HG03432 (cell line): ENCODE measurements around the gene STRIP1.

Experiments used
- ATAC-seq: cut with Tn5 transposase; IDR thresholded peaks from one replicate; pipeline ENCODE4 v1.9.1; 2021; ENCODE audit warnings: mild to moderate bottlenecking, moderate library complexity; ENCODE audit not compliant: unreplicated experiment

The STRIP1 gene, protein sequence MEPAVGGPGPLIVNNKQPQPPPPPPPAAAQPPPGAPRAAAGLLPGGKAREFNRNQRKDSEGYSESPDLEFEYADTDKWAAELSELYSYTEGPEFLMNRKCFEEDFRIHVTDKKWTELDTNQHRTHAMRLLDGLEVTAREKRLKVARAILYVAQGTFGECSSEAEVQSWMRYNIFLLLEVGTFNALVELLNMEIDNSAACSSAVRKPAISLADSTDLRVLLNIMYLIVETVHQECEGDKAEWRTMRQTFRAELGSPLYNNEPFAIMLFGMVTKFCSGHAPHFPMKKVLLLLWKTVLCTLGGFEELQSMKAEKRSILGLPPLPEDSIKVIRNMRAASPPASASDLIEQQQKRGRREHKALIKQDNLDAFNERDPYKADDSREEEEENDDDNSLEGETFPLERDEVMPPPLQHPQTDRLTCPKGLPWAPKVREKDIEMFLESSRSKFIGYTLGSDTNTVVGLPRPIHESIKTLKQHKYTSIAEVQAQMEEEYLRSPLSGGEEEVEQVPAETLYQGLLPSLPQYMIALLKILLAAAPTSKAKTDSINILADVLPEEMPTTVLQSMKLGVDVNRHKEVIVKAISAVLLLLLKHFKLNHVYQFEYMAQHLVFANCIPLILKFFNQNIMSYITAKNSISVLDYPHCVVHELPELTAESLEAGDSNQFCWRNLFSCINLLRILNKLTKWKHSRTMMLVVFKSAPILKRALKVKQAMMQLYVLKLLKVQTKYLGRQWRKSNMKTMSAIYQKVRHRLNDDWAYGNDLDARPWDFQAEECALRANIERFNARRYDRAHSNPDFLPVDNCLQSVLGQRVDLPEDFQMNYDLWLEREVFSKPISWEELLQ

DNA sequence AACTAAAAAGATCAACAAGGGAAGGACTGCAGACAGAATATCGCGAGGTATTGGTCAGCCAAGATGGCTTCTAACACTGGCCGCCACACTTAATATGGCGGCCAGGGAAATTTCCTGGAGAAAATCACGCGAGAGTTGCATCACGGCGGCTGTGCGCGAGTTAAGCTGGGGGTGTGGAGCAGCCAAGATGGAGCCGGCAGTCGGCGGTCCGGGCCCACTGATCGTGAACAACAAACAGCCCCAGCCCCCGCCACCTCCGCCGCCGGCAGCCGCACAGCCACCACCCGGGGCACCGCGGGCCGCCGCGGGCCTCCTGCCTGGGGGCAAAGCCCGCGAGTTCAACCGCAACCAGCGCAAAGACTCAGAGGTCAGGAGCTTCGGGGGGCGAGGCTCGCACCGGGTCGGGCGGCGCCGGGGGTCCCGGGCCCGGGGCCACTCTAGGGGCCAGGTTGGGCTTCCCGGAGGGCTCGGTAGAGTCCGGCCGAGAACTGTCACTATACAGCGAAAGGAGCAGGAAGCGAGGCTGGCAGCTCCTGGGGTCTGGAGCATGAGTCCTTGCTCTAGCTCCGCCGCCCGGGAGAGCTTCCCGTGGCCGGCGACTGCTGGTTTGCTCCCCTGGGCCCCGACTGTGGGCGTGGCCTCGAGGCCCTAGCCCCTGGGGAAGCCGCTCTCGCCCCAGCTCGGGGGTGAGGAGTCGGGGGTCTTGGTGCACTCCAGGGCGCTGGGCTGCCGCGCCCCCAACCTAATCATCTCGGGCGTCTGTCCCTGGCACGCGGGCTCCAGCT lies at the start of gene STRIP1:
STRIP1 (plus strand) TSS at position 174 of the 785 bp plus-strand sequence; CDS start at position 188, 14 bp downstream.
- peak; percentile 86 for ATAC-seq

DNA sequence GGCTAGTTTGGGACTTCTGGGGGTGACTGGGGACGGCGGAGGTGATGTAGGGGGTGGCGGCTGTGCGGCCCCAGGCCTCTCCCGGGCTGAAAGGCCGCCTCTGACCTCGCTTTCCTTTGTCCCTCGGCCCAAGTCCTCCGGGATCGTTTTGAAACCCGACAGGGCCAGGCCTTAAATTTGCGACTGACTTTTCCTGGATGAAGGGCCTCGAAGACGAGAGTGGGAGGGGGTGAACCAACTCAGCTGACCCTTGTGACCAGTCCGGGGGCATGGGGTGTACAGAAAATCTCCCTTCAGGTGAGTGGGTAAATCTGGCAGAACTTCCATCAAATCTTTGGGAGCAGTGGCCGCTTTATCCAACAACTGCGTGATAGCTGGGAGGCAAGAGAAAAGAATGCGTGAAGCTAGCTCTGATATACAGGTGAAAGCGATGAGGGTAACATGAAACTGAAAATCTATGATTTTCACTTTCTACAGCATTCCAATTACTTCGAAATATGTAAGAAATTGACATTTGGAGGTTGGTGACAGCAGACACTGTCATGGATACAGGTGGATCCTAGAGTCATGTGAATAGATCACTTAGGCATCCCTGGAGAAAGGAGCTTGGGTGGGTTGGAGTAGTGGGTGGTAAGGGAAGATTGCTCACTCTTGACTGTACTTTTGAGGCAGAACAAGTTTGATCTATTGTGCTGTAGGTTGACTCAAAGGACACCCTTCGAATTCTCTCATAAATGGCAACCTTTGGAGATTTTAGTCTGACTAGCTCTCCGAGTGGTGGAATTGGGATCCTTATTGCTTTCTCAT lies 49.0 kb upstream of the STRIP1 start:
- no peak for ATAC-seq

DNA sequence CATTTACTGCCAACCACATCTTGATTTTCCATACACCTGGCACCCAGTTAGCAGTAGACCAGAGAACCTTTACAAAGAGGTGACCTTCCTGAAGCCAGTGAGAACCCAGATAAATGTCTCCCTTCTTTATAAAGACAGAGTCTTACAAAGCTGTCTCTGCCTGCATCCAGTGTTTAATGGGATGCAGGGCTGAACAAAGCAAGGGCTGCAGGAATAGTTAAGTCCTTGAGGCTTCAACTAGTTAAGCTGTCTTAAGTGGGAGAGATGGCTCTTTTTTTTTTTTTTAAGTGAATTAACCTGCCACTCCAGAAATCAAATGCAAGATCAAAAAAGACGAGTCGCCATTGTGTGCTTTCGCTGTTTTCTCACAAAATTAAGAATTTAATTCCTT lies 48.4 kb upstream of the STRIP1 start:
- no peak for ATAC-seq

DNA sequence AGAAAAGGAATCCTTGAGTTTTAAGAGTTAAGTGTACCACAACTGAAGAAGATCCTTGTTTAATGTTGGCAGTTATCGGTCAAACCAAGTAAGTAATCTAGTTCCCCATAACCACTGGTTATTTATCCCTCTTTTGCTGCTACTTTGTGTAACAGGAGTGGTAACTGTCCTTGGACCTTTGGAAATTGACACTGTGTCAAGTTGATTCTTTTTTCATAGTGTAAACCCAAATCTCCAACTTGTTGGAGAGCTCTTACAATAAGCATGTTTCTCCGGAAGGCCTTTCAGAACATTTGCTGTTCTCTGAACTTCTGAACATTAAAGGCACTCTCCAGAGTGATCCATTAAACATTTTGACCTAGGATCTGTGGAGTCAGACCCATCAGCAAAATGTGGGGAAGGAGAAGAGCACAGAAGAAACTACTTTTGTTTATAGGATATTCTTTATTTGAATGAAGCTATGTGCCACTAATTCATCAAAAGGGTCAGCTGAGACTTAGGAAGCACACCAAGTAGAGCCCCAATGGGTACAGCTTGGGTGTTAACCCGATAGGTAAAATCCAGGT lies 46.0 kb upstream of the STRIP1 start:
- no peak for ATAC-seq

DNA sequence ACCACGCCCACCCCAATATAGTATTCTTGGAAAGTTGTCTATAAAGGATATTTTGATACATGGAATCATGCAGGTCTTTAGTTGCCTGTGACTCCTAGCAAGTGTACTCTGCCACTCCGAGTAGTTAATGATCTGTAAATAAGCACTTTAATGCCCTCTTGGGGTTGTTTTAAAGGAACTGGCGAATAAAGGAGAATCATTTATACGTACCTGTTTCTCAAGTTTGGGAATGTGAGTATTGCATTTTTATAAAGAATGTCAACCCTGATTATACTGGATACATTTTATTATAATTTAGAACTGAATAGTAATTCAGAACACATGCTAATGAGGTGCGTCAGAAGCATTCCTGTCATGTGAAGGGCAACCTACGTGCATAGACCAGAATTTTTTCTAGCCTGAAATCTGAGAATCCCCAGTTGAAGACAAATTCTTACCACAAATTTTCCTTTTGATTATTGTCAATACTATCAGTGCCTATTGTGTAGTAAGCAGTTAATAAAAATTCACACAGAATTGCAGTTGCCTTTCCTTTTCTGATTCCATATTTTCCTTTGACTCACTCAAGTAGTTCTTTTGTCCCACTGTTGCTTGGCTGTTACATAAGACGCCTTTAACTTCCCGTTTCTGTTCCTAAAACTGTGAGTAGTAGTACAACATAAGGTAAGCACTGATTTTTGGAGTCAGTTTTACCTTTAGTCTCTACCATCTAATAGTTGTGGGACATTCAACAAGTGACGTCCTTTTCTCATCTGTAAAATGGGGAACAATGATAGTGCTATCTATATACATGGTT lies 44.7 kb upstream of the STRIP1 start:
- no peak for ATAC-seq

DNA sequence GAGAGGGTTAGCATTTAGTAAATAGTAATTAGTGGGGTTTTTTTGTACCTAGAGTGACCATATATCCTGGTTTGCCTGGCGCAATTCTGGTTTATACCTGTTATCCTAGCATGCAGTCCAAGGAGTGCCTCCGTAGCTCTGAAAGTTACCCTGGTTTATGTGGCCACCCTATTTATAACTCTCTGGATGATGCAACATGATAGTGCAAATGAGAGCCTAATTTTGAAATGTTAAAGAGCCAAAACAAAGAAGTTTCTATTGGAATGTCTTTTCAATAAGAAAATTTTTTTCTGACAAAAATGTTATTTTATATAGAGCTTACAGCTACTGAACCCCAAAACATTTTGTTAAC lies 44.1 kb upstream of the STRIP1 start:
- no peak for ATAC-seq

DNA sequence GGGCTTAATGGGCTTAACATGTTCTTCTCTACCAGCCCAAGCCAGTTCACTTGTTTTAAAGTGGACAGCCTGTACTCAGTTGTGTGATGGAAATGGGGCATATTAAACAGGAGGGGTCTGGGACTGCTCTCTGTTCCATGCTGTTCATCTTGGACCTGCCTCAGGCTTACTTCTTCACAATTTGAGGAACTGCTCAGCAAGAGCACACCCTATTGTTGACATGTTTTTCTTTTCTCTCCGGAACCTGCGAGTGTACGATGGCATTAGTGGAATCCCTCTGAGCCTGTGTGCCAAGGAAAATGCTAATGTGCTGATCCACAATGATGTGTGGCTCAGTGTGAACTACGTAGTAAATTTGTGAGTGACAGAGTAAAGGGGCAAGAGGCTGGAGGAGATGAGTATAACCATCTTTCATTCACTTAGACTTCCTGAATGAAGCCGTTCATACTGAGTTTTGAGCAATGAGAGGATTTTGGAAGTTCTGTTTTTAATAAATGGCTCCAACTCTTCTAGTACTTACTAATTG lies 43.0 kb upstream of the STRIP1 start:
- no peak for ATAC-seq

DNA sequence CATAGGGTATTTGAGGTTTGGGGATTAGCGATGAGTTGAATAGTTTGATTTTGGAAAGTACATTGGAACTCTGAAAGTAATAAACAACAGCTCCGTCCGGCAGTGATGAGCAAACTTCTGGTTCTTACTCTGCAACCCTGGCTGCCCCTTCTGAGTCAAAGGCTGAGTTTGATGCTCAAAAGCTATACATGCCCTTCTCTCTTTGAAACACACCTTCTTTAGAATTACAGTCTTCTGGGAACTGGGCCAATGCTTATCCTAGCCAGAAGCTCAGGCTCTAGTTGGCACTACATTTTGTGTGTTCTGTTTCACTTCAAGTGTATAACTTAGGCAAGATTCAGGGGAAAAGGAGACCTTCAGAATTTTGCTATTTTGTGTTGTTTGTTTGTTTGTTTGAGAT lies 40.5 kb upstream of the STRIP1 start:
- ATAC-seq, result no peak

DNA sequence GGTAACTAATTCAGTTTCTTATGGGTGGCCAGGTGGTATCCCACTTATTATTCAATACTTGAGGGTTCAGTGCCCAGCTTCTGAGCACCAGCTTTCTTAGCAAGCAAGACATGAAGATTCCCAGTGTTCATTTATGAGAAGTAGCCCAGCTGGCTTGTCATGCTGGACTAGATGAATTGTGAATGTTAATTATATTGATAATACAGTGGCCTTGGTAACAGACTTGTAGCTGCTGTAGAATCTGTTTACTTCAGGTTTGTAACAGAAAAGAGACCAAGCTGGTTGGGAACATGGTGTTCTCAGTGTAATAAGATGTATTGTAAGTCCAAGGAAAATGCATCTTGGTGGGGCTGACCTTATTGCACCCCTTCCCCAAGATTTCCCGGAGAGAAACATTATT lies 39.8 kb upstream of the STRIP1 start:
- no peak for ATAC-seq

DNA sequence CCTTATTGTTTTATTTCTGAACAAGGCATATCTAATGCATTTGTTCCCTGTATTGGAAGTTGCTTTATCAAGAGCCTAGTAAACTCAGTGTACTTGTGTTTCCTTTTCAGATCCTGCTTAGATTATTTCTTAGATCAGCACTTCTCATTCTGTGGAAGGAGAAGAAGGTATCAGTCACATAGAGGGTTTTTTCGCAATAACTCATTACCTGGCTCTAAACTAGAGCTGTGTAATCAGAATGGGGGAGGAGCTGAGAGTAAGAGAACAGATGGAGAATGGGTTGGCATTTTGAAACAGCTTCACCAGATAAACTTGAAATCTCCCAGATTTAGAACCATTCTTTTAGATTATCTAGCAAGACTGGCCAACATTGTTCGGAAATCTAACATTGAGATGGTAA lies 38.9 kb upstream of the STRIP1 start:
- no peak for ATAC-seq

DNA sequence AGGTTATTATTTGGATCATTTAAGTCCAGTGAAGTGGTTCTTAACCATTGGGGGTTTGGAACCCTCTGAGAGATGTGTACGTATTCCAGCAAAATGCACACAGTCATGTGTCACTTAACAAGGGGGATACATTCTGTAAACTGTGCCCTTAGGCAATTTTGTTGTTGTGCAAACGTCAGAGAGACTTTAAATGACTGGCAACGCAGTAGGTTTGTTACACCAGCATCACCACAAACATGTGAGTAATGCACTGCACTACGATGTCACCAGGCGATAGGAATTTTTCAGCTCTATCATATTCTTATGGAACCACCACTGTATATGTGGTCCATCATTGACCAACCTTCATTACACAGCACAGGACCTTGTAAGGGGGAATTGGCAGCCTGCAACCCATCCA lies 37.9 kb upstream of the STRIP1 start:
- ATAC-seq, result no peak

DNA sequence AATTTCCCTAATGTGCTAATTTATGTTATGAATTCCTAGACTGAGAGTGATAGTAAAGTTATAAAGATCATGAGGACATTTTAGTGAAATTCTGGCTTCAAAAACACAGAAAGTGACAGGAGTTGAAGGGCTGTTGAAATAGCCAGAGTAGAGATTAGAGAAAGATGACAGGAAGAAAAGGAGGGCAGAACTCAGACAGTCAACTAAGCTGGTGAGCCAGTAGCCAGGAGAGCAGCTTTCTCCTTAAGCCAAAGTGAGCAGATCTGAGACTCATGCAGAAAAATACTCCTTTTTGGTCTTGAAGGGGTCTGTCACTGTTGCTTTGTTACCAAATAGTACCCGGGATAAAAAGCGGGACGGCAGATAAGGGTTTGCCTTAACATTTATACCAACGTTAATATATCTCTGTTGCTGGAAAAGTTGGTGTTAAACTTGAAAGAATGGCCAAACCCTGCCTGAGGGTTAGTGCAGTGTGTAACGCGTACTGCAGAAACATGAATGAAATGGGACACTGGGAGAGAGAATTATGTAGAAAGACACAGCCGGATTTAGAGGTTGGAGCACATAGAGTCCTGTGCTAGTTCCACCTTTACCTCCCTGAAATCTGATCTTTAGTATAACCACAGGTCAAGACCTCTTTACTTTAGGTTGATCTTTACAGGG lies 37.1 kb upstream of the STRIP1 start:
- no peak for ATAC-seq

DNA sequence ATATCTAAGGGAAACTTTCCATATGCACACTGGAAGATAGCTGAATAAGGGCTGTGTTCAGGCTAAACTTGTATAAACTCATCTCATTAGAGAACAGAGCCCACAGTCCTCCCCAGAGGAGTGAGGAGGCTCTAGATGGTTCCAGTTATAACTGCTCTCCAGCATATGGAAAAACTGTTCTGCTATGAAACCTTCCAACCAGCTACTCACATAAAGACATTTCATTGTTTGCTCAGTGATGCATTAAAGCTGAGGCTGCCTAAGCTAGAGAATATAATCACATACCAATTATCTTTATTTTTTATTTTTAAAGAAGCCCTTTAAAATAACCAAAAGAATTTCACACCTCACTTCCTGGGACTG lies 36.6 kb upstream of the STRIP1 start:
- ATAC-seq, result no peak

DNA sequence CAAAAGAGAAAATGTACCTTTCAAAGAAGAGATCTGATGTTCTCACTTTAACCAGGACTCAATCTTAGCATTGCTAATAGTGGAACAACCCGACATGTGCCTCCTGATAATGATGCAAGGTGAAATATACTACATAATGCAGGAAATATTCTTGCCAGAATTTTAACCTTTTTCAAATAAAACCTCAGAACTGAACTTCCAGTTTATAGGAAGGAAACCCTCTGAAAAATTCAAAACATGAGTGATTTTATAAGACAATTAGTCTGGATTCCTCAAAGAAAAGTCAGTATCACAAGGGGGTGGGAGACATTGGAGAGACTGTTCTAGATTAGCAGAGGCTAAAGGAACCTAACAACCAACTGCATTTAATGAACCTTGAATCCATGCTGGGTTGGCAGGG lies 31.7 kb upstream of the STRIP1 start:
- no peak for ATAC-seq

DNA sequence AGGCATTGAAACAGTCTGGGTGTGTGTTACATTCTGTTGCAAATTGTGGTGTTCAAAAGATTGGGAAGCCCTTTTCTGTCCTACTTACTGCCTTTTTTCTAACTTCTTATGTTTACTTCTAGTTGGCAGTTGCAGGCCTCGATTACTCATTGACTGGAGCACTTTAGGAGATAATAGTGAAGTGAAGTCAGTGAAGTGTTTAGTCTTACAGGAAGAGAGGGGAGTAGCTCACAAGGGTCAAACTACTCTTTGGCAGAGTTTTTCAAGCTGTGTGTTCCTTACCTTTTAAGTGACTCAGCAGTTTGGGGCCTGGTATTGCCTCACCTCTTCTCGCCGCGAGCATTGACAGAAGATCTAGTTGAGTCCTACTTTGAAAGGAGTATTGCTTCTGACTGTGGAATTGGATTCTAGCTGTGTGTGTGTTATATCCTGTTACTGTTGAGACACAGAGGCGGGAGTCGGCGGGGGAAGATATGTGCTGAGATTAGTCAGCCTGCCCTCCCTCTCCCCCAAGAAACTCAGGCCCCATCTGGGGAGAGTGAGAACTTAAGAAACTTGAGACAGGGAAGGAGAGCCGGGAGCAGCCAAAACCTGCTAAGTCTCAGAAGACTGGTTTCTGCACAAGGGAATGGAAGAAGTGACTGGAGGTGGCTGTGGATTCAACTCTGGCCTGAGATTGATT lies 30.5 kb upstream of the STRIP1 start:
- peak; percentile 77 for ATAC-seq

DNA sequence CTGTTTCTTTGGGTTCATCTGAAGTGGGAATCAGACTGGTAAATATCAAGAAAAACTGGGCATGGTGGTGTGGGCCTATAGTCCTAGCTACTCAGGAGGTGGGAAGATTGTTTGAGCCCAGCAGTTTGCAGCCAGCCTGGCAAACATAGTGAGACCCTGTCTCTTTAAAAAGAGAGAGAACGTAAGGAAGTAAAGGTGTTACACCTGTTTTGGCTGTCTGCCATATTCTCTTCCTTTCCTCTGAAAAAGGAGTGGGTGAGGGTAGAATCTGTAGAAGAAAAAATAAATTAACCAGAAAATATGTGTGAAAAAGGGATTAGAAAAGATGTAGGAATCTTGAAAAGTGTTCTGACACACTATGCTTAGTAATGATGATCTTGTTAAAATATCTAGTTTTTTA lies 29.8 kb upstream of the STRIP1 start:
- no peak for ATAC-seq

DNA sequence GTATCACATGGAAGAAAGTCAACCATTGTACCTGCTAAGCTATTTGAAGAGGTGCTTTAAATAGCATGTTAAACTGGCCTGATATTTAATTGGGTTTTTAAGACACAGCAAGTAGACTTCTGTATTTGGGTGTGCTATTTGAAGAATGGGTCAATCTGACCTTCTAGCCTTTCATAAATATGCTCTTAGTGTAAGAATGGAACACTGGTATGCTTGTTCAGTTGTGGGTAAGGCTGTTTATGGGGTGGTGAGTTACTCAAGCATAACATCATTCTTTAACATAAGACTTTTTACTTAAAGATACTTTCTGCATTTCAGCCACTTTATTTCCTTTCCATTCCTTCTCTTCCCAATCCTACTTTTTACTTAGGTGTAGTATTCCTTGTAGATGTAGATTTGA lies 28.5 kb upstream of the STRIP1 start:
- no peak for ATAC-seq

DNA sequence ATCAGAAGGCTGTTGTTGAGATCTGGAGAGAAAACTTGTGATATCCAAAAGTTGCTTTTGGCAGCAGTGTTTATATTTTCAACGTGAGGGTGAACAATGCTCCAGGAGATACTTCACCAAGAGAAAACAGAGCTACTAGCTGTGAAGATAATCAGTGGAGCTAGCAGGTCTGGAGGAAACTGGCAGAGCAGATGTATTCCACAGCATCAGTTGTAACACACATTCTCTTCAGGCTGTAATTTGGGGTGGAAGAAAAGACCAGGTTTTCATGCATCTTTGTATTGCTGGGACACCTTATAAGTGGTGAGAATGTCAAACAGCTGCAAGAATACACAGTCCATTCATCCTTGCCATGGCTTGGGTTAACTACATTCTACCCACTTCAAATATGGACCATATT lies 27.9 kb upstream of the STRIP1 start:
- ATAC-seq, result no peak
